Measurements from ENCODE around the gene TTC38.

TTC38 gene

GRCh38 chr22:46251266-46251665 lies 16.5 kb upstream of the TTC38 start:
- no peak for DNase-seq (ENCODE audit: low read depth)
- peak overlapping the region; percentile 77 for H3K4me3 ChIP-seq (ENCODE audit: low read depth, low read length)
- no peak for TF ChIP-seq CTCF (IDR thresholded peaks at IDR 0.05; ENCODE audit: control insufficient read depth, extremely low read depth, insufficient read depth)

GRCh38 chr22:46251816-46252380 lies 15.9 kb upstream of the TTC38 start:
- DNase-seq (ENCODE audit: low read depth) = no peak

GRCh38 chr22:46256358-46256958 lies 11.3 kb upstream of the TTC38 start:
- DNase-seq (ENCODE audit: low read depth) = no peak

More at GRCh38 chr22:46251816-46252380, 15.9 kb upstream of the TTC38 start:
- H3K4me3 ChIP-seq (ENCODE audit: low read depth, low read length) = no peak overlapping the region
- no peak for TF ChIP-seq CTCF (IDR thresholded peaks at IDR 0.05; ENCODE audit: control insufficient read depth, extremely low read depth, insufficient read depth)

GRCh38 chr22:46259374-46259773 lies 8.4 kb upstream of the TTC38 start:
- DNase-seq (ENCODE audit: low read depth) = no peak
- no peak for TF ChIP-seq CTCF (IDR thresholded peaks at IDR 0.05; ENCODE audit: control insufficient read depth, extremely low read depth, insufficient read depth)
- H3K4me3 ChIP-seq (ENCODE audit: low read depth, low read length) = no peak overlapping the region

More at GRCh38 chr22:46256358-46256958, 11.3 kb upstream of the TTC38 start:
- no peak overlapping the region for H3K4me3 ChIP-seq (ENCODE audit: low read depth, low read length)
- TF ChIP-seq CTCF (IDR thresholded peaks at IDR 0.05; ENCODE audit: control insufficient read depth, extremely low read depth, insufficient read depth) = no peak

- DNase-seq (ENCODE audit: low read depth) = no peak
- H3K4me3 ChIP-seq (ENCODE audit: low read depth, low read length) = no peak overlapping the region
- no peak for TF ChIP-seq CTCF (IDR thresholded peaks at IDR 0.05; ENCODE audit: control insufficient read depth, extremely low read depth, insufficient read depth)
These were observed 7.8 kb upstream of the TTC38 start for GRCh38 chr22:46260038-46260437.

GRCh38 chr22:46262449-46263215 lies 5.2 kb upstream of the TTC38 start:
- no peak overlapping the region for H3K4me3 ChIP-seq (ENCODE audit: low read depth, low read length)
- DNase-seq (ENCODE audit: low read depth) = no peak

More at GRCh38 chr22:46262449-46263215, 5.2 kb upstream of the TTC38 start:
- no peak for TF ChIP-seq CTCF (IDR thresholded peaks at IDR 0.05; ENCODE audit: control insufficient read depth, extremely low read depth, insufficient read depth)
